ENCODE results near the gene CPVL. TPM values are rescaled to one million over a fixed set of nuclear protein-coding genes. Genes with fewer than 3 reads are reported as not detected.
A peak's percentile ranks its signal among the peaks of the same experiment; 100 is the strongest.

The CPVL gene
- total RNA-seq, 1 donor from 2014 or later, result 30.2 TPM

DNA sequence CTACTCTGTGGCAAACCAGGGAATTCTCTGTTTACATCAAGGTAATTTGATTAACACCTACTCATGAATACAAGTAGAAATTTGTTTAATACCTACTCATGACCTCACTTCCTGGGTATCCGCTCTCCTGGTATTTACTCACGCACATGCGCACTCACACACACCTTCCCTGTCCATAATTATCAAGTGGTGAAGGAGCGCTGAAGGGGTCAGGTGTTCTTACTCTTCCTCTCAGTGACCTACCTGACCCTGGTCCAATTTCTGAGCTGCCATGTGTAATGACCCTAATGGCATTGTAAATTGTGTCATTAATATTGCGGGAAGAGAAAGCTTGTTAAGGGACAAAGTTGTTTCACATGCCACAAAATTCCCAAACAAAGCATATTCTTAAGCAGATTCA, 146.9 kb downstream of the CPVL start:
- Mint-ChIP-seq H3K9me3 (peaks cover 12% of the 10 kb centered on the region), H3K27ac (peak overlapping the region; percentile 19), H3K4me3 (peak overlapping the region; percentile 16), H3K36me3 (no peaks in the 10 kb centered on the region), H3K4me1 (ENCODE audit: unreplicated experiment) (peaks cover 39% of the 10 kb centered on the region), H3K27me3 (no peaks in the 10 kb centered on the region)
- no peak for DNase-seq (ENCODE audit: extremely low spot score, unreplicated experiment)
- TF ChIP-seq, protein P1, sequence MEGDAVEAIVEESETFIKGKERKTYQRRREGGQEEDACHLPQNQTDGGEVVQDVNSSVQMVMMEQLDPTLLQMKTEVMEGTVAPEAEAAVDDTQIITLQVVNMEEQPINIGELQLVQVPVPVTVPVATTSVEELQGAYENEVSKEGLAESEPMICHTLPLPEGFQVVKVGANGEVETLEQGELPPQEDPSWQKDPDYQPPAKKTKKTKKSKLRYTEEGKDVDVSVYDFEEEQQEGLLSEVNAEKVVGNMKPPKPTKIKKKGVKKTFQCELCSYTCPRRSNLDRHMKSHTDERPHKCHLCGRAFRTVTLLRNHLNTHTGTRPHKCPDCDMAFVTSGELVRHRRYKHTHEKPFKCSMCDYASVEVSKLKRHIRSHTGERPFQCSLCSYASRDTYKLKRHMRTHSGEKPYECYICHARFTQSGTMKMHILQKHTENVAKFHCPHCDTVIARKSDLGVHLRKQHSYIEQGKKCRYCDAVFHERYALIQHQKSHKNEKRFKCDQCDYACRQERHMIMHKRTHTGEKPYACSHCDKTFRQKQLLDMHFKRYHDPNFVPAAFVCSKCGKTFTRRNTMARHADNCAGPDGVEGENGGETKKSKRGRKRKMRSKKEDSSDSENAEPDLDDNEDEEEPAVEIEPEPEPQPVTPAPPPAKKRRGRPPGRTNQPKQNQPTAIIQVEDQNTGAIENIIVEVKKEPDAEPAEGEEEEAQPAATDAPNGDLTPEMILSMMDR (conservative IDR thresholded peaks at IDR 0.05), result no peak

DNA sequence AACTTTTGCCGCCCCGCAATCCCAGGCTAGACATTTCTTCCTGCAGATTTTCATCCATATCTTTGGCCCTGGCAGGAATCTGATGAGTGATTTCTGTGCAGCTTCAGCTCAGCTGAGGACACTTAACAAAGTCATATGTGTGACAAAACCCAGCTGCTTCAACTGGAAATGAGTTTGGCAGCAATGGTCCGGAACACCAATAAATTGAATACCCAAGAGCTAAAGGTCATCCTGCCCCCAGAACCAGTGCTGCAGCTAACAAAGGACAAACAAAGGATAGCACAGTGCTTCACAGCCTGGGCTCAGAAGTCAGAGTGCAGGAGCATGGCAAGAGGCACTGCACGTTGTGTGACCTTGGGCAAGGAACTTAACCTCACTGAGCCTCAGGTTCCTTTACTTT, 148.2 kb downstream of the CPVL start:
- peak overlapping the region; percentile 36 for H3K4me3 Mint-ChIP-seq
- DNase-seq (ENCODE audit: extremely low spot score, unreplicated experiment), result no peak
- peaks cover 39% of the 10 kb centered on the region for H3K4me1 Mint-ChIP-seq (ENCODE audit: unreplicated experiment)
- H3K27me3 Mint-ChIP-seq, result no peaks in the 10 kb centered on the region
- no peak overlapping the region for H3K27ac Mint-ChIP-seq
- no peaks in the 10 kb centered on the region for H3K36me3 Mint-ChIP-seq
- peaks cover 9% of the 10 kb centered on the region for H3K9me3 Mint-ChIP-seq
- TF ChIP-seq, protein P1 (conservative IDR thresholded peaks at IDR 0.05), result no peak

DNA sequence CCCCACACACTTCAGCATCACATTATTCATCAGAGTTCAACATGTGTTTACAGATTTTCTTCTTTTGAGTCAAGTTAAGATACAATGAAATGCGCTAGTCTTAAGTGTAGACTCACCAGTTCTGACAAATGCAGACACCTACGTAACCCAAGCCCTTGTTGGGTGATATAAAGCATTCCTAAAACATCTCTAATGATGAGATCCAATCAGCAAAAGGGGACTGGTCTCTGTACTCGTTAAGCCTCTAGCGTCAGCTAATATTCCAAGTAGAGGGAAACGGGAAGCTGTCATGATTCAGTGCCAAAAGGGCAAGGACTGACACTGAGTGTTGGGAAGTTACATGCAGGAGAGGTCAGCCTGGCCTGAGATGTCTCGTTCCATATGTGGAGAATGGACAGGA, 149.5 kb downstream of the CPVL start:
- H3K4me1 Mint-ChIP-seq (ENCODE audit: unreplicated experiment), result peaks cover 39% of the 10 kb centered on the region
- no peak overlapping the region for H3K27ac Mint-ChIP-seq
- no peak overlapping the region for H3K4me3 Mint-ChIP-seq
- peaks cover 4% of the 10 kb centered on the region for H3K9me3 Mint-ChIP-seq
- no peaks in the 10 kb centered on the region for H3K27me3 Mint-ChIP-seq
- DNase-seq (ENCODE audit: extremely low spot score, unreplicated experiment), result no peak
- TF ChIP-seq, protein P1 (conservative IDR thresholded peaks at IDR 0.05), result no peak
- H3K36me3 Mint-ChIP-seq, result no peaks in the 10 kb centered on the region

- Mint-ChIP-seq H3K36me3 (peaks cover 5% of the 10 kb centered on the region), H3K4me1 (ENCODE audit: unreplicated experiment) (peaks cover 41% of the 10 kb centered on the region), H3K27me3 (no peaks in the 10 kb centered on the region), H3K4me3 (no peak overlapping the region), H3K9me3 (peaks cover 12% of the 10 kb centered on the region), H3K27ac (no peak overlapping the region)
- TF ChIP-seq, protein P1 (conservative IDR thresholded peaks at IDR 0.05), result no peak
- DNase-seq (ENCODE audit: extremely low spot score, unreplicated experiment), result no peak
Measured at GRCh38 chr7:28993371-28993770, 153.0 kb downstream of the CPVL start.

DNA sequence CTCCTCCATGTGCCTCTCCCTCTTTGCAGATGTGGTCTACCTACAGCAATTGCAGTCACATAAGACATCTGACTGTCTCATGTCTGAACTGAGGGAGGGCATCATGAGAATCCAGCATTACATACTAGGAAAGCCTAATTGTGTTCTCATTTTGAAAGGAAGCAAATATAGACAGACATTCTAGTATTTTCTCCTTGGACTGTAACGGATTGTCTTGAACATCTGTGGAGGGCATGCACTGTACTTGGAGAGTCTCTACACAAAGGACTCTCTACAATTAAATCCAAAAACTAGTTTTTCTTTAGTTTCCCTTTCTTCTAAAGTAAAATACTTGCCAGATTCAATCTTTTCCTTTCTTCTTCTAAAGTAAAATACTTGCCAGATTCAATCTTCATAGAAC, 153.5 kb downstream of the CPVL start:
- Mint-ChIP-seq H3K4me3 (no peak overlapping the region), H3K4me1 (ENCODE audit: unreplicated experiment) (peaks cover 40% of the 10 kb centered on the region), H3K36me3 (peaks cover 5% of the 10 kb centered on the region), H3K27ac (no peak overlapping the region), H3K27me3 (no peaks in the 10 kb centered on the region), H3K9me3 (peaks cover 12% of the 10 kb centered on the region)
- no peak for DNase-seq (ENCODE audit: extremely low spot score, unreplicated experiment)
- TF ChIP-seq, protein P1 (conservative IDR thresholded peaks at IDR 0.05), result no peak
